HG03196 (cell line): ENCODE results near the gene EEF2K.
"Not testable (repeated sequence)": the region's sequence is repeated elsewhere in the genome, so short reads cannot be mapped to it uniquely, and the experiment has no call there.

Source experiments
- ATAC-seq: cut with Tn5 transposase; IDR thresholded peaks from one replicate; pipeline ENCODE4 v1.9.1; 2021; ENCODE audit not compliant: unreplicated experiment

The EEF2K gene

GRCh38 chr16:22189473-22190080 lies 16.5 kb upstream of the EEF2K start:
- no peak for ATAC-seq

- peak; percentile 54 for ATAC-seq
These were observed 15.8 kb upstream of the EEF2K start for GRCh38 chr16:22190081-22190775.

GRCh38 chr16:22190776-22191531 lies 15.1 kb upstream of the EEF2K start:
- ATAC-seq, result peak; percentile 43

GRCh38 chr16:22191532-22192260 lies 14.4 kb upstream of the EEF2K start:
- ATAC-seq, result no peak

- ATAC-seq, result peak; percentile 19
These were observed 13.6 kb upstream of the EEF2K start for GRCh38 chr16:22192261-22193062.

GRCh38 chr16:22193063-22193411 lies 13.0 kb upstream of the EEF2K start:
- ATAC-seq, result no peak

GRCh38 chr16:22194707-22195444 lies 11.2 kb upstream of the EEF2K start:
- ATAC-seq, result no peak

- no peak for ATAC-seq
These were observed 10.7 kb upstream of the EEF2K start for GRCh38 chr16:22195445-22195694.

GRCh38 chr16:22195695-22196558 lies 10.2 kb upstream of the EEF2K start:
- peak; percentile 30 for ATAC-seq

GRCh38 chr16:22196559-22197168 lies 9.4 kb upstream of the EEF2K start:
- ATAC-seq, result not testable (repeated sequence)

GRCh38 chr16:22198547-22199293 lies 7.4 kb upstream of the EEF2K start:
- ATAC-seq, result no peak

GRCh38 chr16:22202261-22202637 lies 3.8 kb upstream of the EEF2K start:
- ATAC-seq, result no peak

- ATAC-seq, result no peak
These were observed 3.0 kb upstream of the EEF2K start for GRCh38 chr16:22203091-22203490.

- ATAC-seq, result no peak
These were observed 1.9 kb upstream of the EEF2K start for GRCh38 chr16:22204091-22204655.

- no peak for ATAC-seq
These were observed 483 bp upstream of the EEF2K start for GRCh38 chr16:22205577-22206012.

- ATAC-seq, result peak; percentile 43
These were observed 1.0 kb downstream of the EEF2K start for GRCh38 chr16:22206842-22207714.
